Activated CD8-positive, alpha-beta memory T cell treated with anti-CD3 and anti-CD28 coated beads, Interleukin-2, amount 50 U/mL, for 1 hour (primary cell): Measurements from ENCODE around the gene NMT1.

Experiments used
- DNase-seq: peaks from one replicate; pipeline ENCODE4 v3.0.0-alpha.2; 2020; ENCODE audit errors: extremely low read depth

Gene NMT1

DNA sequence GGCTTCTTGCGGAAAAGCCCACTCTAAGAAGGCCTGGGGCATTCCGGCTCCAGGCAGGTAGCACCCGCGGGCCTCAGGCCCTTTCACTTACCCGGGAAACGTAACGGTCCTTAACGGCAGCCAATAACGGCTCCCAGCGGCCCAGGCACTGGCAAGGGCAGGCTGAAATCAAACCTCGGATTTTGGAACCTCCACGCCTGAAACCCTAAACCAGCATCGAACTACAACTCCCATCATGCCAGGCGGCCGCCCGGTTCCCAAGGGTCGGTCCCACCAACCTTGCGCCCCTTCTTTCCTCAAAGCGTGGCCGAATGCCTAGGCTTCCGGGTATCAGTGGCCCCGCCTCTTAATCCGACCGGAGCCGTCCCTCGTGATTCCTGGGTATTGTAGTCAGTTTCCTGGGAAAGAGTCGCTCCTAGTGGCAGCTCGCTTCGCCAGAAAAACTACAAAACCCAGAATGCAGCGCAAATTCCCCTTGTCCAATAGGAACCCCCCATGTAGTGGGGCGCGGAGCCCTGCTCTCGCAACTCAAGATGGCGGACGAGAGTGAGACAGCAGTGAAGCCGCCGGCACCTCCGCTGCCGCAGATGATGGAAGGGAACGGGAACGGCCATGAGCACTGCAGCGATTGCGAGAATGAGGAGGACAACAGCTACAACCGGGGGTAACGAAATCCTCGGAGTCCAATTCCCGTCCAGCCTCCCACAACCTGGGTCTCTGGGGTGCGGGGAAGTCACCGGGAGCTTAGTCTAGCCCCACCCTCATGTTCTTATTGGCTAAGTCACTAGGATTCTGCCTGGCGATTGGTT, at the start of gene NMT1:
TSS of gene NMT1 (plus strand) at position 521 of the 809 bp plus-strand sequence. CDS start at position 534, 13 bp downstream.
- DNase-seq: peak; percentile 92

GRCh38 chr17:45011767-45012166, 49.4 kb upstream of the NMT1 start:
- no peak for DNase-seq

- DNase-seq: no peak
Observed at GRCh38 chr17:45013021-45013997, 47.8 kb upstream of the NMT1 start.

DNA sequence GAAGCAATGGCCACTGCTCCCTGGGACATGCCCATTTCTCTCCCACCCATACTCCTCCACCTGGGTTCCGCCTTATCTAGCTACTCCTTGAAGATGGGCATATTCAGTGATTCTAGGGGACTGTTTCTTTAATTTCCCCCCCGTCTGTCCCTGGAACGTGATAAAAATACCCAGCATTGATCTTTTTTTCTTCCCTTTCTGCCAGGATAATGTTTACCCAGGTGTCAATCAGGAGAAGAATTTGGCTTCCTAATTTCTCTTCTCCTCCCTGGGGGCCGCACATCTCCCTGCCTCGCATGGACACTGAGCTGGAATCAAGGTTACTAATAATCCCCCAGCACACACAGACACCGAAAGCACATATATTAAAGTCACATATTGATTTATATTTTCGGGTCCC, 44.9 kb upstream of the NMT1 start:
- DNase-seq: no peak

DNA sequence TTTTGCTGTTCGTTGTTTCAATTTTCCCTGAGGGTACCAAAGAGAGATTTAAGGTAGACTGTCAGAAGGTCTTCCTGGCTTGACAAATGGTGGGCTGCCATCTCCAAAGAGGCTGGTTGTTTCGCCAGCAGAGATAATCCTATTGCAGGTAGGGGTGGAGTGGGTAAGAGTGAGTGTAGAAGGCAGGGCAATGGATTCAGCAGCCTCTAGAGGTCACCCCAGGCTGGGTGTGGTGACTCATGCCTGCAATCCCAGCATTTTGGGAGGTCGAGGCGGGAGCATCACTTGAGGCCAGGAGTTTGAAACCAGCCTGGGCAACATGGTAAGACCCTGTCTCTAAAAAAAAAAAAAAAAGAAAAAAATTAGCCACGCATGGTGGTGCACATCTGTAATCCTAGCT, 44.3 kb upstream of the NMT1 start:
- DNase-seq: no peak

DNA sequence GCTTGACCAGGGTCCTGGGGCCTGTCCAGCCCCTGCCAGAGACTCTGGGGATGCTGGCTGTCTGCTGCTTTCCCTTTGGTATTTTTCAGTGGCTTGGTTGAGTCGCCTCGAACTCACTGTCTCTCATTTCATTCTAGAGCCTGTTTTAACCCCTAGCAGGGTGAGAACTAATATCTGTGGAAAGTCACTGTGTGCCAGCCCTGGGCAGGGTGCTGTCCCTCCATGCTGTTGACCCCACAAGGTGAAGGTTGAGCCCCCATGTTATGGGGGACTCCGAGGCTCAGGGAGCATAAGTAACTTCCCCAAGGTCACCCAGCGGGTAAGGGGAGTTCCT, 42.6 kb upstream of the NMT1 start:
- no peak for DNase-seq

- no peak for DNase-seq
Observed at GRCh38 chr17:45018848-45019711, 42.0 kb upstream of the NMT1 start.

DNA sequence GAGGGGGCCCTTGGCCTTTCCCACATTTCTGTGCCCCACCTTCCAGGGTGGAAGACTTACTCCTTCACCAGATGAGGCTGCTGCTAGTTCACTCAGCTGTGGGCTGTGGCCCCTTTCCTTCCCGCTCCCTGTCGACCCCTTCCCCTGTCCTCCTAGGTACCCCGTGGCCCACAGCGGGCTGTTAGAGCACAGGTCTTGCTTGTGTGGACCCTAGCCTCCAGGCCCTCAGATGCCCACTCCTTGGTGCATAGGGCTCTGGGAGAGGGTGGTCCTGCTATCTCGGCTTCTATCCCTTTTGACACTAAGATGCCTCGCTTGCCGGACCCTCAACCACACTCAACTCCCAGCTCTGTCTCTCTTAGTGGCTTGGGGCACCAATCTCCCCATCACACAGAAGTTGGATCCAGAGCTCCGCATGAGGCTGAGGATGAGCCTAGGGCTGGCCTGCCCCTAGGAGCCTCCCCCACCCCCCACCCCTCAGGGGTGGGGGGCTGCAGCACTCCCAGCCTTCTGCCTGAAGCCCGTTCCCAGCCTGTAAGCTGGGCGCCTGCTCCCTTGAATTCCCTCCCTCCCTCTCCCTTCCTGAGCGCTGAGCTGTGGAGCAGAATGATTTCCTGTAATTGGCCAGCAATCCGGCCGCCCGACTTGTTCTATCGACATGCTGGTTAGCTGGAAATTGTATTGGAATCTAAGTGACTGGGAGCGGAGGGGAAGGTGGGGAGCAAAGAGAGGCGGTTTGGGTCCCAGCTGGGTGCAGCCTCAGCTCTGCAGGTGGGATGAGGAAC, 40.6 kb upstream of the NMT1 start:
- no peak for DNase-seq

GRCh38 chr17:45021607-45022287, 39.4 kb upstream of the NMT1 start:
- no peak for DNase-seq

DNA sequence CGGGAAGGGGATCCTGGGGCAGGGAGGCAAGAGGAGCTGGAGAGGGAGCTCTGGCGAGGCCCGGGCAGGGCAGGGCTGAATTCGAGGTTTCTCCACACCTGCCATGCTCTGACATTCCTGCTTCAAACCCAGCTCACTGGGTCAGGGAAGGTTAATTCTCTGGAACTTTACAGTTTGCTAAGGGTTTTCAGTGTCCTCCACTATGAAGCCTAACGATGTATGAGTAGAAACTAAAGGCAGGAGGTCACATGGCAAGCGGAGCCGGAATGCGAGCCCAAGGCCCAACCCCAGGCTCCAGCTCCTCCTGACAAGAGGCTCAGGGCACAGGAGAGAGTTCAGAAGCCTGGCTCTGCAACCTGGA, 38.8 kb upstream of the NMT1 start:
- DNase-seq: no peak

DNA sequence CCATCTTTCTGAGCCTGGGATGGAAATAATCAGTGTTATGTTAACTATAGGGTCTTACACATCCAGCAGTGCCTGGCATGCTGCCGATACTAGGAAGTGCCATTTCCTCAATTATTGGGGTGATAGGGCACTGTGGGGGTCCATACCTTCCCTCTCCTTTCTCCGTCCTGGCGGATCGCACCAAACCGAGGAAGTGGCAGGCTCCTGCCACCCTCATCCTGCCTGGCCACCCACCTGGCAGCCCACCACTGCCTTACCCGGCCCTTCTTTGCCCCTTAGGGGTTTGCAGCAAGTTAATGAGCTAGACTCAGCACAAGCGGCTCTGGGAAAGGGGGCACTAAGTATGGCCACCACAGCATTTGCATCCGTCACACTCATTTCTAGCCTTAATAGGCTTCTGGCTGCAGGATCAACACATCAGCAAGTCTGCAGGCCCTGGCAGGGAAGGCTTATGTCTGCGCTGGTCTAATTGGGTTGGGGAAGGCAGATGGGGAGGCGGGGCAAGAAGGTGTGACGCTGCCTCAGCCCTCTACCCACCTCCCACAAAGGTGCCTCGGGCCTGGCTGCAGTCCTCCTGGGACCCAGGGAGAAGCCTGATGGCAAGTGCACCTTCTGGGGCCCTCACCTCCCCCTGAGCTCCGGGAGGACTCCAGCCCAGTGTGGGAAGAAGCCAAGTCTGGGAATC, 38.3 kb upstream of the NMT1 start:
- no peak for DNase-seq

GRCh38 chr17:45029096-45029495, 32.0 kb upstream of the NMT1 start:
- DNase-seq: no peak

DNA sequence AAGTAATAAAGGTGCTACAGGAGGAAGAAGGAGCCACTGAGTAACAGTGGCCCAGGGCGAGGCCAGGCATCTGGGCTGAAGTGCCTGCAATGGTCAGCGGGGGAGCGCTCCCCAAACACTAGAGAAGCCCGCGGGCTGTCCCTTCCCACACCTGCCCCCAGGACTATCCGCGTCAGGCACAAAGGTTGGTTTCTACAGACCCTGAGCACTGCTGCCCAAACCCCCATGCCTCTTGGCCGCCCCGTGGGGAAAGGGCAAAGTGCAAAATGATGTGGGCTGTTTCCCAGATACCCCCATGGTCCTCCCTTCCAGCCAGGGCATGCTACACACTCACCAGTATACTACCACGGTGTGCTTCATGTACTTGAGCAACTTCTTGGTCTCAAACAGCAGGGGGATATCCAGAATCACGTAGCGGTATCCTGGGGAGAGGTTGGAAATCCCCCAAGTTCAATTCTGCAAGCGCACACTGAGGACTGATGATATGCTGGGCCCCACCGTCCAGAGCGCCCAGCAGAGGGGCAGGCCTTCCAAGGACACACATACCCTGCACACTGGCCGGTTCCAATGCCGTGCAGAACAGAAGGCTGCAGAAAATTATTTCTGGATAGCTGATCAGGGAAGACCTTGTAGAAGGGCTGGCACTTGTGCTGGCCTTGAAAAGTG, 31.2 kb upstream of the NMT1 start:
- no peak for DNase-seq

DNA sequence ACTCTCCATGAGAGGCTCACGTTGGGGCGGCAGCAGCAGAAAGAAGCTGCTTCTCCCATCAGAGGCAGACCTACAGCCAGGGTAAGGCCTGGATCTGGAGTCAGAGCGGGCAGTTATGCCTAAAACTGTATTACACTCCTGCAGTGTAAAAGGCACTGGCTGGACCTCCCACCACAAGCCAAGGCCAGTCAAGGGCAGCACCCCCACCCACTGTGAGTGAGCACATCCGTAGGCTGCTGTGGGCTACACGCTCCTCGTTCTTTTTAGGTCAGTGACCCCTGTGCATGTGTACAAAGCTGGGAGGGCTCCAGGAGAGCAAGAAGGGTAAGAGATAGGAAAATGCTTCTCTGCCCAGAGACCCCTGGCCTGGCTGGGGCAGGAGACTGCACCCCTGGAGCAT, 30.4 kb upstream of the NMT1 start:
- DNase-seq: no peak

DNA sequence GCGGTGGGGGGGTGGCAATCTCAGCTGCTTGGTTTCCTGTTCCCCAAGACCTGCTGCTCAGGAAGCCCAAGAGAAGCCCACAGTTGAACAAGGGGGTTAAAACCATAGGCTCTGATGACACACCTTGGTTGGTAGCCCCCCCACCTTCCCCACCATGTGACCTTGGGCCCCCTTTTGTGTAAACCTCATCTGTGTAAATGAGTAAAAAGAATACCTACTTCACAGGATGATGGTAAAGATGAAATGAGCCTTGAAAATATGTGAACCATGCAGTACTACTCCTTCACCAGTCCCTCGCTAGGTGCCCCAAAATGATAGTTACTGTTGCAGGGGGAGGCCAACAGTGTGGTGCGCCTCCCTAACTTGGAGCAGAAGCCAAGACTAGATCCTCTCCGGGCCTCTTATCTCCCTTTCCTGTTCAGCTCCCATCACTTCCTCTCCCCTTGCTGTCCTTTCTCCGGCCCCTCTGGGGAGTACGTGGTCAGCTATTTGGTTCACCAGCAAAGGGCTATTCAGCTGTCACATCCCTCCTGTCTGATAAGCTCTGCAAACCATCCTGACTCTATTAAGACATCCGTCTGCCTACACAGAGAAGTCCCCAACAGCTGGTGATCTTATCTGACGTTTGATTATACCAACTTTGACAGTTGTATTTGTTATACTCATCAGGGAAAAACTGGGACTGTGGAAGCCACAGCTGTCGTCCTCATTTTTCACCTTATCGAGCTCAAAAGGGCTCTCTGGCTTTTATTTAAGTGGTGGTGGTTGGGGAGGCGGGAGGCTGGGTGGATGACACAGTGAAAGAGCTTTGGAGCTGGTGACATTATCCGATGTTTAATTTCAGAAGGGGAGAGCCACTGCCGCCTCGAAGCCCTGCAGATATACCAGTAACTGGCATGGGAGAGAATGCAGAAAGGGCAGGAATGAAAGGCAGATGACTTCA, 29.6 kb upstream of the NMT1 start:
- no peak for DNase-seq

GRCh38 chr17:45032174-45032541, 29.0 kb upstream of the NMT1 start:
- no peak for DNase-seq

GRCh38 chr17:45034599-45034998, 26.5 kb upstream of the NMT1 start:
- DNase-seq: no peak

GRCh38 chr17:45035848-45036247, 25.3 kb upstream of the NMT1 start:
- DNase-seq: no peak
